ENCODE measurements around the gene SGCD. TPM values are rescaled to one million over a fixed set of nuclear protein-coding genes. Genes with fewer than 3 reads are reported as not detected.

Gene SGCD
- 10.6 TPM in 2 replicates for total RNA-seq (2012; rRNA removed)
- polyA plus RNA-seq (2012; rRNA removed), result 4.7 and 5.8 TPM in 2 replicates
- 2.6 and 2.9 TPM in 2 replicates for polyA plus RNA-seq (2012; cell fraction: cytosol; rRNA removed)
- polyA plus RNA-seq (2012; cell fraction: nucleus; rRNA removed; ENCODE audit: low replicate concordance), result 1.2 and 6.8 TPM in 2 replicates
- Bru-seq, nascent RNA, result percentile 70 among the genes with signal in this experiment
- percentile 56 among the genes with signal in this experiment for BruChase-seq, experiment 1, labeled RNA remaining after a 6-hour chase
- percentile 56 among the genes with signal in this experiment for BruChase-seq, experiment 2, labeled RNA remaining after a 2-hour chase
- long read RNA-seq, transcript SGCD-201 (9 exons, 1,606 nt), result major isoform, 11 of 32 reads
- long read RNA-seq, partial matches to known transcripts, result 6 of 32 reads
- long read RNA-seq, other reads (novel, unspliced or antisense), result 15 of 32 reads

- peaks cover 0 to 14% of the 10 kb centered on the region in 2 experiments; a peak in 3 of 4 replicates for H3K79me1 ChIP-seq (ENCODE audit: low read depth in 1 of 2, low read length in 2 of 2)
- H3K18ac ChIP-seq (ENCODE audit: low read depth, low read length), result peak within 1 kb of the TSS; percentile 95
- intact Hi-C loops (cut with micrococcal nuclease), result loop anchor here (1.0 to 10.0 kb wide), 7 partner anchors 151 to 602 kb away; no protein-coding TSS in a partner anchor
- peaks cover 7% of the 10 kb centered on the region for H3K9me1 ChIP-seq (ENCODE audit: insufficient read depth, low read length)
- peak within 1 kb of the TSS; percentile 90 for H2BK5ac ChIP-seq (ENCODE audit: low read depth, low read length, poor library complexity, severe bottlenecking)
- peak; percentile 94 for ATAC-seq (ENCODE audit: low read depth)
- peak within 1 kb of the TSS; percentile 93 for H2AFZ ChIP-seq (replicated peaks; ENCODE audit: low read length, poor library complexity)
- 0 out of 2 replicates have a peak within 1 kb of the TSS, but pooled peaks have one; percentile 12 for H2AK5ac ChIP-seq (ENCODE audit: low read depth, low read length)
- POLR2A ChIA-PET (ENCODE audit: unreplicated experiment), result interaction anchor here (0.6 to 0.7 kb wide), 2 partner anchors 179 to 459 kb away, joined by 3 to 13 read pairs; no protein-coding TSS in a partner anchor
- H4K91ac ChIP-seq (ENCODE audit: insufficient read depth, low read depth, low read length), result peak within 1 kb of the TSS; percentile 88
- H2BK15ac ChIP-seq (ENCODE audit: low read depth, low read length), result peak within 1 kb of the TSS; percentile 66; the same call in 2 of the 3 replicates
- H3K9ac ChIP-seq (ENCODE audit: low read depth, low read length), result peak within 1 kb of the TSS; percentile 95
- H2BK20ac ChIP-seq (ENCODE audit: low read depth, low read length), result peak within 1 kb of the TSS; percentile 88
- no TSS peak for BruUV-seq (replicated peaks)
- peak within 1 kb of the TSS; percentile 94 for H3K4ac ChIP-seq (ENCODE audit: low read depth, low read length)
- H3K27ac ChIP-seq (ENCODE audit: insufficient read depth, low read length), result peak within 1 kb of the TSS; percentile 89
- no peaks in the 10 kb centered on the region for H4K20me1 ChIP-seq (ENCODE audit: insufficient read depth, low read length)
- peak within 1 kb of the TSS; percentile 86 for H4K5ac ChIP-seq (ENCODE audit: low read depth, low read length)
- H3K4me3 ChIP-seq (ENCODE audit: insufficient read depth, low read depth, low read length), result peak within 1 kb of the TSS; percentile 72
- WGBS, 2 experiments (ENCODE audit: extremely low coverage in 2 of 2, insufficient read length in 1 of 2), result 0% methylated on average over 6 of the region's 18 CpGs; no CpG with 5 or more reads in 1 of the 2 experiments
- peak within 1 kb of the TSS; percentile 79 for H2AK9ac ChIP-seq (replicated peaks; ENCODE audit: low read depth, low read length, poor library complexity)
- in situ Hi-C loops (cut with MboI; ENCODE audit: low sequenced_read_pairs), result loop anchor here (10.0 kb wide), 1 partner anchor 372 kb away; no protein-coding TSS in a partner anchor
- dilution Hi-C loops (cut with HindIII; ENCODE audit: low sequenced_read_pairs, unreplicated experiment), result no loop called here
- H3K27me3 ChIP-seq (ENCODE audit: control insufficient read depth, insufficient read depth, low read length), result no peaks in the 10 kb centered on the region
- H3K14ac ChIP-seq (replicated peaks; ENCODE audit: low read depth, low read length), result peak within 1 kb of the TSS; percentile 95
- peak within 1 kb of the TSS; percentile 98 for H3K23ac ChIP-seq (ENCODE audit: low read depth, low read length)
- peak within 1 kb of the TSS; percentile 95 for H3K56ac ChIP-seq (ENCODE audit: extremely low read depth, insufficient read depth, low read length)
- peak within 1 kb of the TSS; percentile 88 for H3K4me2 ChIP-seq (ENCODE audit: low read depth, low read length)
- peak within 1 kb of the TSS; percentile 65 to 89 for H4K8ac ChIP-seq (ENCODE audit: low read depth in 2 of 2, low read length in 2 of 2)
- CTCF ChIA-PET, result interaction anchor here (0.8 to 1.0 kb wide), 2 partner anchors 28 to 383 kb away, joined by 3 read pairs; no protein-coding TSS in a partner anchor
- H2BK120ac ChIP-seq (ENCODE audit: low read depth, low read length), result peak within 1 kb of the TSS; percentile 94
- H3K9me3 ChIP-seq (ENCODE audit: control insufficient read depth, insufficient read depth, low read length), result no peaks in the 10 kb centered on the region
- peaks cover 10% of the 10 kb centered on the region for H3K4me1 ChIP-seq (ENCODE audit: control insufficient read depth, insufficient read depth, low read length)
- DNase-seq, result peak; percentile 90
- peaks cover 6% of the 10 kb centered on the region; the same call in 1 of the 2 replicates for H3K36me3 ChIP-seq (ENCODE audit: control insufficient read depth, insufficient read depth, low read length)
- TF ChIP-seq CHD1 (IDR thresholded peaks at IDR 0.05; ENCODE audit: low read depth, low read length), result no peak
- TF ChIP-seq RFX5 (IDR thresholded peaks at IDR 0.05; ENCODE audit: low read depth, low read length), result no peak
- TF ChIP-seq RAD21 (IDR thresholded peaks at IDR 0.05; ENCODE audit: low read length), result peak; percentile 33; the same call in 1 of the 2 replicates
- TF ChIP-seq, protein P1, sequence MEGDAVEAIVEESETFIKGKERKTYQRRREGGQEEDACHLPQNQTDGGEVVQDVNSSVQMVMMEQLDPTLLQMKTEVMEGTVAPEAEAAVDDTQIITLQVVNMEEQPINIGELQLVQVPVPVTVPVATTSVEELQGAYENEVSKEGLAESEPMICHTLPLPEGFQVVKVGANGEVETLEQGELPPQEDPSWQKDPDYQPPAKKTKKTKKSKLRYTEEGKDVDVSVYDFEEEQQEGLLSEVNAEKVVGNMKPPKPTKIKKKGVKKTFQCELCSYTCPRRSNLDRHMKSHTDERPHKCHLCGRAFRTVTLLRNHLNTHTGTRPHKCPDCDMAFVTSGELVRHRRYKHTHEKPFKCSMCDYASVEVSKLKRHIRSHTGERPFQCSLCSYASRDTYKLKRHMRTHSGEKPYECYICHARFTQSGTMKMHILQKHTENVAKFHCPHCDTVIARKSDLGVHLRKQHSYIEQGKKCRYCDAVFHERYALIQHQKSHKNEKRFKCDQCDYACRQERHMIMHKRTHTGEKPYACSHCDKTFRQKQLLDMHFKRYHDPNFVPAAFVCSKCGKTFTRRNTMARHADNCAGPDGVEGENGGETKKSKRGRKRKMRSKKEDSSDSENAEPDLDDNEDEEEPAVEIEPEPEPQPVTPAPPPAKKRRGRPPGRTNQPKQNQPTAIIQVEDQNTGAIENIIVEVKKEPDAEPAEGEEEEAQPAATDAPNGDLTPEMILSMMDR (conservative IDR thresholded peaks at IDR 0.05; ENCODE audit: low read depth, low read length), result no peak
- TF ChIP-seq MAZ (IDR thresholded peaks at IDR 0.05; ENCODE audit: borderline replicate concordance, low read depth, low read length), result no peak
- no peak for TF ChIP-seq CEBPB (IDR thresholded peaks at IDR 0.05; ENCODE audit: low read depth, low read length)
- no peak for TF ChIP-seq NFE2L2 (IDR thresholded peaks at IDR 0.05; ENCODE audit: low read depth, low read length)
- 0 out of 2 replicates have a peak, but pooled peaks have one; percentile 11 for TF ChIP-seq SMC3 (IDR thresholded peaks at IDR 0.05; ENCODE audit: low read depth, low read length)
- TF ChIP-seq FOS (IDR thresholded peaks at IDR 0.05; ENCODE audit: low read depth, low read length), result no peak
- no peak for TF ChIP-seq RCOR1 (IDR thresholded peaks at IDR 0.05; ENCODE audit: insufficient replicate concordance, low read length)
- TF ChIP-seq, protein P2, sequence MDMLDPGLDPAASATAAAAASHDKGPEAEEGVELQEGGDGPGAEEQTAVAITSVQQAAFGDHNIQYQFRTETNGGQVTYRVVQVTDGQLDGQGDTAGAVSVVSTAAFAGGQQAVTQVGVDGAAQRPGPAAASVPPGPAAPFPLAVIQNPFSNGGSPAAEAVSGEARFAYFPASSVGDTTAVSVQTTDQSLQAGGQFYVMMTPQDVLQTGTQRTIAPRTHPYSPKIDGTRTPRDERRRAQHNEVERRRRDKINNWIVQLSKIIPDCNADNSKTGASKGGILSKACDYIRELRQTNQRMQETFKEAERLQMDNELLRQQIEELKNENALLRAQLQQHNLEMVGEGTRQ (IDR thresholded peaks at IDR 0.05; ENCODE audit: low read depth, low read length), result no peak
Observed at GRCh38 chr5:156326718-156327259, at the start of gene SGCD. SGCD (plus strand) TSS chr5:156327164.

Data from IMR-90 (cell line).